Suprapubic skin (tissue), 4 donors: ENCODE data around the gene EP400. TPM values are rescaled to one million over a fixed set of nuclear protein-coding genes. Genes with fewer than 3 reads are reported as not detected.

Experiments
- DNase-seq, 2 donors: peaks; one replicate each; pipeline ENCODE4 v3.0.0-alpha.2; 2019; ENCODE audit warnings: low spot score in 2 of 2
- H3K27ac ChIP-seq: fragments of 200-600 bp; sonication (generic); one replicate; pipeline ENCODE4 v1.5.1; 2019
- H3K27me3 ChIP-seq: fragments of 200-600 bp; sonication (generic); one replicate; pipeline ENCODE4 v1.5.1; 2019
- H3K36me3 ChIP-seq: fragments of 200-600 bp; sonication (generic); one replicate; pipeline ENCODE4 v1.5.1; 2019
- H3K4me1 ChIP-seq: fragments of 200-600 bp; sonication (generic); one replicate; pipeline ENCODE4 v1.5.1; 2019
- H3K4me3 ChIP-seq: fragments of 200-600 bp; sonication (generic); one replicate; pipeline ENCODE4 v1.5.1; 2019; ENCODE audit warnings: mild to moderate bottlenecking
- H3K9me3 ChIP-seq: fragments of 200-600 bp; sonication (generic); one replicate; pipeline ENCODE4 v1.5.1; 2019
- CTCF ChIP-seq, 2 donors: fragments of 200-600 bp in 1 of 2; fragments of 450-650 bp in 1 of 2; sonication (generic) in 1 of 2; IDR thresholded peaks; one replicate each; pipeline ENCODE4 v1.5.1; 2016 to 2019; ENCODE audit warnings: antibody characterized with exemption in 2 of 2, mild to moderate bottlenecking in 1 of 2, moderate library complexity in 1 of 2
- EP300 ChIP-seq: sonication (generic); formaldehyde crosslinking; IDR thresholded peaks from one replicate; pipeline ENCODE4 v1.6.1; 2017; ENCODE audit warnings: antibody characterized with exemption
- POLR2A ChIP-seq, 2 donors: fragments of 450-650 bp; IDR thresholded peaks; one replicate each; pipeline ENCODE4 v1.6.1; 2017; ENCODE audit warnings: antibody characterized with exemption in 2 of 2, mild to moderate bottlenecking in 2 of 2, moderate library complexity in 2 of 2
- POLR2AphosphoS5 ChIP-seq, 3 donors: sonication (generic); formaldehyde crosslinking; IDR thresholded peaks; one replicate each; pipeline ENCODE4 v1.6.1; 2017; ENCODE audit warnings: antibody characterized with exemption in 3 of 3
- WGBS: methylation state at CpG from one replicate; pipeline ENCODE4 v1.1.5; 2018; 5-methylcytosine and 5-hydroxymethylcytosine counted together
- total RNA-seq, 4 donors: library from RNA; depleted of rRNA; stranded (reverse); fragments of >200 nt; gene quantifications; one replicate each; pipeline ENCODE4 v1.1.0, GENCODE V29; 2016

The EP400 gene
- total RNA-seq, 4 donors from 2014 or later, result 32.0 to 81.3 (median 40.1) TPM

DNA sequence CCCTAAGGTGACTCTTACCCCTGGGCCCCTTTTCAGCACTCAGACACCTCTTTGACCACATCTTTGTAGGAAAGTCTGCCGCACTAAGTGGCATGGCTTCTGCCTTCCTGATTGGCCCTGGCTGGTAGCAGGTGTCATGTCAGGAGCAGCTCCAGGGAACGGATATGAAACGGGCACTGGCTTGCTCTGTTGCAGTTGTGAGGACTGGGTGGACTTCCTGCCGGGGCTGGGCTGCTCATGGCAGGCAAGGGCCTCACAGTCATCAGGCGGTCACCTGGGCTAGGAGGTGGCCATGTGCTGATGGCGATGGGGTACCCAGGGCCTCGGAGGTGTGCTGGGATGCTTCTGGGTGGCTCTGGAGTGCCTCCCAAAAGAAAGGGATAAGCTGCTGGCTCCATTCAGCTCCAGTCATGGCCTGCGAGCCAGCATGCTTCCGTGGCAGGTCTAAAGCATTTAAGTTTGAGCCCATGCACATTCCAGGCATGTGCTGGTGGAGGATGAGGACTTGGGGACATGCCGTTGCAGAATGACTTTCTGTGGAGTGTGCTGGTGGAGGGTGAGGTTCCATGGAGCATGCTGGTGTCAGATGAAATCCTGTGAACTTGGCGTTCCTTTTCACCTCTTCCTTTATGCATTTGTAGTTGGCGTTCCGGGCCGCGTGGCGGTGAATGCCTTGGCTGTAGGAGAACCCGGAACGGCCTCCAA, 77.2 kb downstream of the EP400 start:
- H3K36me3 ChIP-seq, result peaks cover 98% of the 10 kb centered on the region

GRCh38 chr12:132027636-132028035, 77.9 kb downstream of the EP400 start:
- TF ChIP-seq POLR2A (IDR thresholded peaks at IDR 0.05) (no peak), CTCF (IDR thresholded peaks at IDR 0.05) (no peak), POLR2AphosphoS5 (IDR thresholded peaks at IDR 0.05) (no peak), EP300 (no peak)
- H3K27me3 ChIP-seq, result no peaks in the 10 kb centered on the region
- WGBS, result 86% methylated on average over 6 of the region's 6 CpGs

More for the DNA sequence above, 77.2 kb downstream of the EP400 start:
- H3K27ac ChIP-seq, result no peak overlapping the region
- 94% methylated on average over 17 of the region's 18 CpGs for WGBS
- H3K9me3 ChIP-seq, result no peaks in the 10 kb centered on the region
- no peaks in the 10 kb centered on the region for H3K4me1 ChIP-seq
- no peak for TF ChIP-seq POLR2AphosphoS5 (IDR thresholded peaks at IDR 0.05)
- TF ChIP-seq EP300, result no peak
- TF ChIP-seq CTCF (IDR thresholded peaks at IDR 0.05), result no peak
- no peak for TF ChIP-seq POLR2A (IDR thresholded peaks at IDR 0.05)
- DNase-seq, result peak in 1 of 2 donors; percentile 59
- H3K4me3 ChIP-seq, result no peak overlapping the region
- H3K27me3 ChIP-seq, result no peaks in the 10 kb centered on the region

DNA sequence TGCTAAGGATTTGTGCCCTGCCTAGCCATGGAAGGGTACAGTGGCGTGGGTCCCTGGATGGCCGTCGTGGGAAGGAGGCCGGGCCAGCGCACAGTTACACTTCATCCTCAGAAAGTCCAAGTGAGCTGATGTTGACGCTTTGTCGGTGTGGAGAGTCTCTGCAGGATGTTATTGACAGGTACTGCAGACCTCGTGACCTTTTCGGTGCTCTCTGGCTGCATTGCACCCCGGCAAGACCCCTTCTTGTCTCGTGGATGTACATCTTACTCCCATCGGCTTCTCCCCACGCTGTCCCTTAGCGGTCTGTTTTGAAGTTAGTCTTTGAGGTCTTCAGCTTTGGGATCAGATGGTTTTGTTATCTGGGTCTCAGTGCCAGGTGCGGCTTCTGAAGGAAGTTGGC, 78.4 kb downstream of the EP400 start:
- TF ChIP-seq CTCF (IDR thresholded peaks at IDR 0.05) (no peak), POLR2A (IDR thresholded peaks at IDR 0.05) (no peak), POLR2AphosphoS5 (IDR thresholded peaks at IDR 0.05) (no peak), EP300 (no peak)
- no peaks in the 10 kb centered on the region for H3K4me1 ChIP-seq
- H3K36me3 ChIP-seq, result peaks cover 100% of the 10 kb centered on the region
- no peaks in the 10 kb centered on the region for H3K9me3 ChIP-seq
- H3K4me3 ChIP-seq, result no peak overlapping the region
- no peak overlapping the region for H3K27ac ChIP-seq
- peak in 1 of 2 donors; percentile 69 for DNase-seq
- WGBS, result 92% methylated on average over 15 of the region's 15 CpGs
- no peaks in the 10 kb centered on the region for H3K27me3 ChIP-seq

More at GRCh38 chr12:132027636-132028035, 77.9 kb downstream of the EP400 start:
- peak in 1 of 2 donors; percentile 8 for DNase-seq
- H3K9me3 ChIP-seq, result no peaks in the 10 kb centered on the region
- no peak overlapping the region for H3K27ac ChIP-seq
- peaks cover 99% of the 10 kb centered on the region for H3K36me3 ChIP-seq
- H3K4me3 ChIP-seq, result no peak overlapping the region
- H3K4me1 ChIP-seq, result no peaks in the 10 kb centered on the region

GRCh38 chr12:132029503-132030300, 80.0 kb downstream of the EP400 start:
- no peak overlapping the region for H3K27ac ChIP-seq
- no peaks in the 10 kb centered on the region for H3K9me3 ChIP-seq
- TF ChIP-seq CTCF (IDR thresholded peaks at IDR 0.05) (no peak), EP300 (no peak), POLR2AphosphoS5 (IDR thresholded peaks at IDR 0.05) (no peak), POLR2A (IDR thresholded peaks at IDR 0.05) (no peak)
- no peaks in the 10 kb centered on the region for H3K4me1 ChIP-seq
- no peak overlapping the region for H3K4me3 ChIP-seq
- peaks cover 100% of the 10 kb centered on the region for H3K36me3 ChIP-seq
- no peak for DNase-seq
- no peaks in the 10 kb centered on the region for H3K27me3 ChIP-seq
- WGBS, result 91% methylated on average over 11 of the region's 26 CpGs
